UCSD-AML1 (cell line): Measurements from ENCODE around the gene CABP4.
"Not testable (repeated sequence)": the region's sequence is repeated elsewhere in the genome, so short reads cannot be mapped to it uniquely, and the experiment has no call there.

Source experiments
- DNase-seq: peaks from one replicate; lab custom pipeline; 2025; ENCODE audit not compliant: unreplicated experiment; lab: John Stamatoyannopoulos, UW

The CABP4 gene

GRCh38 chr11:67453816-67454732, 1.1 kb upstream of the CABP4 start:
- no peak for DNase-seq

GRCh38 chr11:67456068-67456705, 1.0 kb downstream of the CABP4 start:
- DNase-seq = no peak

GRCh38 chr11:67457453-67457852, 2.3 kb downstream of the CABP4 start:
- DNase-seq = no peak

DNA sequence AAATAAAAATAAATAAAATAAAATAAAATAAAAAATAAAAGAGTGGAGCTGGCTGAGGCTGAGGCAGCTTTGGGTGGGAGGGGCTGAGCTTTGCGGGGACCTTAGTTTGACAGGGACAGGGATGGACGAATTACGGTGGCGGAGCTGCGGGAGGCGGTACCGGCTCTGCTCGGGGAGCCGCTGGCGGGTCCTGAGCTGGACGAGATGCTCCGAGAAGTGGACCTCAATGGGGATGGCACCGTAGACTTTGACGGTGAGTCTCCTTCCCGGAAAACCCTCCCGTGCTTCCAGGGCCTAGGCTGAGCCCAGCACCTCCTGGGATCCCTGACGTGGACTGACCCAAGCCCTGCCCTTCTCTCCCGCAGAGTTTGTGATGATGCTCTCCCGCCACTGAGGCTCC, 3.1 kb downstream of the CABP4 start:
- no peak for DNase-seq

DNA sequence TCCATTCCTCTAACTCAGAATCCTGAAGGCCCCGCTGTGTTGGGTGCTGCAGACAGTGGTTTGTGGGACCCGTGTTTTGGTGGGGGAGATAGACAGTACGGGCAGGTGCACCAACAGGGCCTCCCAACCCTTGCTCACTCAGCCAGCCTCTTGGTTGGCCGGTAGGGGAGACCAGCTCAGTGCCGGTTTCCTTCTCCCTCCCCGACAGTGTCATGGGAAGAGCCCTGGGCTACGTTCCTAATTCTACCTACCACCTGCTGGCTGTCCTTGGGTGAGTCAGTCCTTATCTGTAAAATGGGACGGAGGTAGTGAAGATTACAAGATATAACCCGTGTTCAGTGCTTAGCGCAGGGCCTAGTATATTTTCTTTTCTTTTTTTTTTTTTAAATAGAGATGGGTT, 8.0 kb downstream of the CABP4 start:
- no peak for DNase-seq

GRCh38 chr11:67463680-67464410, 8.7 kb downstream of the CABP4 start:
- no peak for DNase-seq

DNA sequence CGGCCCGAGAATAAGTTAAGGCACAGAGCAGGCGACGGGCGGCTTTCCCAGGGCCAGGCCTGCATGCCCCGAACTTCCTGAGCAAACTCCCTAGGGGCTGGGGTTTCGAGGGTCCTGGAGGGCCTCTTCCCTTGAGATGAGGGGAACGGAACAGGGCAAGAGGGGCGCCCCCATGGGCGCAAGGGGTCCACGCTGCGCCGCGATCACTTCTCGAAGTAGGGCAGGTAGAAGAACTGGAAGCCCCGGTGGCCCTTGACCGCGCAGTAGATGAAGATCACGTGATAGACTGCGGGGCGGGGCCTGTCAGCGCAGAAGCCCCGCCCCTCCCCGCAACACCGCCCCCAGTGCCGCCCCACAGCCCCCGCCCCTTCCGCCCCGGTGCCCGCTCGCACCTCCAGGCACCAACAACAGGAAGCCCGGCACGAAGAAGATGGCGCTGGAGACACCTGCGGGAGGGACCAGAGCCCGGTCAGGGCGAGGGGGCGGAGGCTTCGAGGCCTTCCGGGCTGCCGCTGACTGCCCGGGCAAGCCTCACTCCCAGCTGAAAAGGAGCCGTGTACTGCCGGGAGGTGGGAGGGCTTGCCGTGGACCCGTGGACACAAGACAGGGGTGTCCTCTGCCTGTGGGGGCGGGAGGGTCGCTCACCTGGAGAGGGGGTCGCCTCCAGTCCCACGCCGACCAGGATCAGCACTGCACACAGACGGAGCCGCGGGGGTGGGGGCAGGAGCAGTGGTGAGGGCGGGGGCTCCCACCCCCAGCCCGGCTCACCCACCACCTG, 9.4 kb downstream of the CABP4 start:
- peak; percentile 90 for DNase-seq

GRCh38 chr11:67465189-67465510, 10.0 kb downstream of the CABP4 start:
- DNase-seq = no peak

DNA sequence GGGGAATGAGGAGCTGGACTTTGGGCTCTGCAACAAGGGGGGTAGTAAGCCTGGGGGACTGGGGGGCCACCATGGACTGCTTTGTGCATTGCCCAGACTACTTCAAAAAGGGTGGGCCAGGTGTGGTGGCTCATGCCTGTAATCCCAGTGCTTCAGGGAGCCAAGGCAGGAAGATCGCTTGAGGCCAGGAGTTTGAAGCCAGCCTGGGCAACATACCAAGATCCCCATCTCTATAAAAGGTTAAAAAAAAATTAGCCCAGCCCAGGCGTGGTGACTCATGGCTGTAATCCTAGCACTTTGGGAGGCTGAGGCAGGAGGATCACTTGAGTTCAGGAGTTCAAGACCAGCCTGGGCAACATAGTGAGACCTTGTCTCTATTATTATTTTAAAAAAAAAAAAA, 10.4 kb downstream of the CABP4 start:
- not testable (repeated sequence) for DNase-seq

DNA sequence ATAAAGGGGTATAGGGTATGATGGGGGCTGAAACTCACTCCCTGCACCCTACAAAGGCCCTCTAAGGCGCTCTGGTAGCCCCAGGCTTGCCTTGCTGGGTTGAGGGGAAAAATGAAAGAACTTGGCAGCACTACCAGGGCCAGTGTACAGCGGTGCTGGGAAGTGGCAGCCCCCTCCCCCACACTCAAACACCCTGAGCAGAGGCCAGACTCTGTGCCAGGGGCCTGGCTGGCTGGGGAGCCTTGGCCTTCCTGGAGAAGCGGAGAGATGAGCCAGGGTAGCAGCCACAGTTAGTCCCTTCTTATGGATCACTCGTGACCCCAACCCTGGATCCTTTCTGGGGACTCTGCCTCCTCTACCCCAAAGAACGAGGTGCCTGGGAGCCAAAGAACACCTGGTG, 11.2 kb downstream of the CABP4 start:
- DNase-seq = no peak

GRCh38 chr11:67466962-67467771, 12.0 kb downstream of the CABP4 start:
- no peak for DNase-seq

GRCh38 chr11:67468056-67468455, 12.9 kb downstream of the CABP4 start:
- DNase-seq = no peak

- DNase-seq = no peak
Measured at GRCh38 chr11:67468456-67468758, 13.3 kb downstream of the CABP4 start.

DNA sequence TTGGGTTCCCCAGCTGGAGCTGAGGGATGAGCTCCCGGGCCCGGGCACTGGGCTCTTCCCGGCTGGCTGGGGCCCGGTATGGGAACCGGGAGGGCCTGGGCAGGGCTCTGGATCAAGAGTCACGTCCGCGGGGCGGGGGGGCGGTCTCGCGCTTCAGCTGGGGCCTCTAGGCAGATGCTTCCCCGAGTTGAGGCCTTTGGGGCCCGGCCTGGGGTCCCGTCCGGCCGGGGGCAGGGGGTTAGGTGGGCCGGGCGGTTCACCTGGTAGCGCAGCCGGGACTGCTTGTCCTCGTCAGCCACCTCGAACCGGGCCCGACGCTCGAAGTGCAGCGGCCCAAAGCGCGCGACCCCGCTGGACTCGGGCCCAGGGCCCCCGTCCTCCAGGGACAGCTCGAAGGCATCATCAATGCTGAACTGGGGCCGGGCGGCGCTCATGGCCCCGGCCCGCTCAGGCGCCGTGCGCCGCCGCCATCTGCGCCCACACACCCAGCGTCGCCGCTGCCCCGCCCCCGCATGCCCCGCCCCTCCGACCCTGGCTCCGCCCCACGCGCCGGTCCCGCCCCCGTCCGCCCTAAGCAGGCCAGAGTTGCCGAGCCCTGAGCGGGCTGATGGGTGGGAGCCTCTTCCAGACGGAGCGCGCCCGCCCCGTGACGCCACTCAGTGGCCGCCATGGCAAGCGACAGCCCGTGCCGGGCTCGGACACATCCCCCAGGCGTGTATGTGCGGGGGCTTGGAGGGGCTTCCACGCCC, 13.8 kb downstream of the CABP4 start, which contains the start of gene TMEM134:
Gene TMEM134 (minus strand): TSS at position 493 of the 749 bp plus-strand sequence. CDS start 59 bp downstream, at position 434.
- DNase-seq = peak; percentile 92

DNA sequence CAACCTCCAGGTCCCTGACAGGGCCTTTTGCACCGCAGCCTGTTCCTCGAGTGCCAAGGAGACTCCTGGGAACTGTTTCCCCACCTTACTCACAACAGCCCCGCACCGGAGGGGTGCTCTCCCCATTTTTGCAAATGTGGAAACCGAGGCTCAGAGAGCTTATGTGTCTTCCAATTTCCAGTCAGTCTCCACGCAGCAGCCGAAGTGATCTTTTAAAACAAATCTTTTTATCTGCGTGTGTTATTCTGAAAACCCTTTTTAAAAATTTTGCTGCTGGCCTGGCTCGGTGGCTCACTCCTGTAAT, 14.3 kb downstream of the CABP4 start:
- DNase-seq = no peak

DNA sequence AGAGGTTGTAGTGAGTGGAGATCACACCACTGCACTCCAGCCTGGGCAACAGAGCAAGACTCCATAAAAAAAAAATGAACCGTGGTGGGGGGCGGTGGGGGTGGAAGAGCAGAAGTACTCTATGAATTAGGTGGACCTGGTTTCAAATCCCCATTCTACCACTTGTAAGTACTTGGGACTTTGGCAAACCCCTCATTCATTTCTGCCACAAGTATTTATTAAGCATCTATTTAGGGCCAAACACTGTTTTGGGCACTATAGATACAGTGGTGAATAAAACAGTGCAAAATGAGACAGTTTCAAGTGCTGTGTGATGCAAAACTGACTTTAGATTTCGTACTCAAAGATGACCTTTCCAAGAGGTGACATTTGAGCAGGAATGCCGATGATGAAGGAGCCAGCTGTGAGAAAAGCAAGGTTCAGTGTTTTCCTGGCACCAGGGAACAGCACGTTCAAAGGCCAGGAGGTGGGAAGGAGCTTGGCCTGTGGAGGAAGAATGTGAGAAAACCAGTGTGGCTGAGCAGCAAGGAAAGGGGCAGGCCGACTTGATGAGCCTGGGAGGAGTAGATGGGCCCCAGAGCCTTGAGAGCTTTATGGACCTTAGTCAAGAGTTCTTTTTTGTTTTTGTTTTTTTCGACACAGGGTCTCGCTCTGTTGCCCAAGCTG, 15.3 kb downstream of the CABP4 start:
- no peak for DNase-seq

GRCh38 chr11:67472882-67473281, 17.7 kb downstream of the CABP4 start:
- DNase-seq = no peak

GRCh38 chr11:67476692-67477091, 21.5 kb downstream of the CABP4 start:
- DNase-seq = not testable (repeated sequence)

- not testable (repeated sequence) for DNase-seq
Measured at GRCh38 chr11:67477344-67478050, 22.3 kb downstream of the CABP4 start.
